Stimulated activated CD8-positive, alpha-beta memory T cell treated with anti-CD3 and anti-CD28 coated beads, Interleukin-15, amount 100 ng/mL, for 24 hours (primary cell): ENCODE measurements around the gene USP6NL.
"Not testable (repeated sequence)": the region's sequence is repeated elsewhere in the genome, so short reads cannot be mapped to it uniquely, and the experiment has no call there.

Source experiments
- DNase-seq: peaks from one replicate; pipeline ENCODE4 v3.0.0-alpha.2; 2020; ENCODE audit warnings: low read depth

The USP6NL gene

GRCh38 chr10:11515596-11516430 is 95.6 kb downstream of the USP6NL start:
- no peak for DNase-seq

GRCh38 chr10:11513727-11514126 is 97.7 kb downstream of the USP6NL start:
- no peak for DNase-seq

DNA sequence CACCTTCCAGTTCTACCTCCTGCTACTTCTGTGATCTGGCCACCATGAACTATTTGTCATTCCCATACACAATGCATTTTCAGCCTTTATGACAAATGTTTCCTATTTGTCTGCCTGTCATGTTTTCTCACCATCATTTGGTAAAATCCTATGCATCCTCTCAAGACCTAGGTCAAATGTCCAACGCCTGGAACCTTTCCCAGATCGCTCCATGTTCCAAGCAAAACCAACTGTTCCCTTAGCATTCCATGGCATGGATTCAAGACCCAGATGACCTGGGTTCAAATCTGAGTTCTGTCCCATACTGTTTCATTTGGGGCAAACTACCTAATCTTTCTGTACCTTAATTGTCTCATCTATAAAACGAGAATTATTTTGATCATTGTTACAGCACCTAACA is 98.9 kb downstream of the USP6NL start:
- DNase-seq: no peak

- no peak for DNase-seq
These were observed 100.1 kb downstream of the USP6NL start for GRCh38 chr10:11511321-11511720.

GRCh38 chr10:11510736-11511135 is 100.7 kb downstream of the USP6NL start:
- DNase-seq: no peak

- DNase-seq: no peak
These were observed 101.2 kb downstream of the USP6NL start for GRCh38 chr10:11510281-11510680.

DNA sequence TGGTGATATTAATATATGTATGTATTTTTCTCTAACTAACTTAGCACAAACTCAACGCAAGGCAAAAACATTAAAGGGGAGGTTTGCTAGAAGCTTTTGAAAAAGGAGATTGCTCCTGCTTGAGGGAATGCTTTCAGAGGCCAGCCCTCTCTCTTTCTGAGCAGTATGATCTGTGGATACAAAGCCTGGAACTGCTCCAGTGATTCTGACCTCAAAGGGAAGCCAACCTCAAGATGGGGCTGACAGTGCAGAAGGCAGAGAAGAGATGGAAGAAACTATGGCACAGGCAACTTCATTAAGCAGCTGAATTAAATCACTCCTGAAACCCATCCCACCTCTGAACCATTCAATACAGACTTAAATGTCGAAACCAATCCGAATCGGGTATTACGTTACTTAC is 102.4 kb downstream of the USP6NL start:
- no peak for DNase-seq

DNA sequence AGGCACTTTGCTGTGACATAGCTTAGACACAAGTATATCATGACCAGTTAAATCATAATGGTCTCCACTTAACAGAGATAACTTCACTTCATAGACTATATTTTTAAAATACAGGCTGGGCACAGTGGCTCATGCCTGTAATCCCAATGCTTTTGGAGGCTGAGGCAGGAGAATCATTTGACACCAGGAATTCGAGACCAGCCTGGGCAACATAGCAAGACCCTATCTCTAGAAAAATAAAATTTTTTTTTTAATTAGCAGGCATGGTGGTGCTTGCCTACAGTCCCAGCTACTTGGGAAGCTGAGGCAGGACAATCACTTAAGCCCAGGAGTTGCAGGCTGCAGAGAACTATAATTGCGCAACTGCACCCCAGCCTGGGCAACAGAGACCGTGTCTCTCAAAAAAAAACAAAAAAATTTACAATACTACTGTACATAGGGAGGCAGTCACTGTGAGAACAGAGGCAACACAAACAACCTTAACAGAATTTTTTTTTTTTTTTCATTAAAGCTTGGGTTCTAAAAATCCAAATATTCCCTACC is 105.1 kb downstream of the USP6NL start:
- DNase-seq: no peak

GRCh38 chr10:11505639-11506038 is 105.8 kb downstream of the USP6NL start:
- no peak for DNase-seq

DNA sequence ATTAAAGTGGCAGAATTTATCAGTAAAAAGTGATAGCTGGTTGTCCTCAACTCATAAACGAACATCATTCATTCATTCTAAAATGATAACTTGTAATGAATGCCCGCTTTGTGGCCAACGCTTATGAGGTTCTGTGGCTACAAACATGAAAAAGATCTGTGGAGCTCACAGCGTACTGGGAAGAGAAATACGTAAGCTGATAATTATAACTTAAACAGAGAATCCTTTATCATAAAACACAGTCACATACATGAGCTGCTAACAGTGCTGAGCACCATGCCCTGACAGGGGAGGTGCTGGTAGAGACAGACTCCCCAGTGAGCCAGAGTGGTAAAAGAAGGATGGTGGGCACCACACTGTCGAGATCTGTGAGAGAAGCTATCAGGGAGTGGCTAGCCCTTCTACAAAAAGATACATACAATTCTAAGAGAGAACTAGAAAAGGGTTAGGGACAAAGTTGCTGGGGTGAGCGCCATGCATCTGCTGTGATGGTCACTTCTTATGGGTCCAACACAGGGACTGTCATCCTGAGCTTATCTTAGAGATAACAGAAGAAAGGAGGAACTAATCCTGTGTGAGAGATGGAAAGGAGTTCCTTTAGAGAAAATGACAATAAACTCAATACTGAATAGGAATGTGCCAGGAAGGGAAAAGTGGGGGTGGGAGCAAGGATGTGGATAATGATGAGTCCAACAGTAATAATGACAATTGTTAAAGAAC is 106.7 kb downstream of the USP6NL start:
- DNase-seq: no peak

DNA sequence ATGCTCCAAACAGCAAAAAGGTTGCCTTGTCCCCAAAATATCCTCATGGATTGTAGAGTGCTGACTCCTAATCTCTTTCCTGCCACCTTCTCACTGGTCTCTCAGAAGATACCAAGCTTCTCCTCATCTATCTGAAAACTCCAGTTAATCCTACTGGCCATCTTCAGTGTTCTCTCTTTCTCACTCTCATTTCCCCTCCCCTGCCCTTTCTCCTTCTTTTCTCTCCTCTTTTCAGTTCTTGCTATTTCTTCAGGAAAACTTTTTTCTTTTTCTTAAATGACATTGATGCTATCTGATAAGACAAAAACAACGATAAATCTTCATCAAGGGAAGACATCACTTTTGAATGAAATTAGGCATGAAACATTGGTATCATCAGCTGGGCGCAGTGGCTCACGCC is 109.8 kb downstream of the USP6NL start:
- no peak for DNase-seq

DNA sequence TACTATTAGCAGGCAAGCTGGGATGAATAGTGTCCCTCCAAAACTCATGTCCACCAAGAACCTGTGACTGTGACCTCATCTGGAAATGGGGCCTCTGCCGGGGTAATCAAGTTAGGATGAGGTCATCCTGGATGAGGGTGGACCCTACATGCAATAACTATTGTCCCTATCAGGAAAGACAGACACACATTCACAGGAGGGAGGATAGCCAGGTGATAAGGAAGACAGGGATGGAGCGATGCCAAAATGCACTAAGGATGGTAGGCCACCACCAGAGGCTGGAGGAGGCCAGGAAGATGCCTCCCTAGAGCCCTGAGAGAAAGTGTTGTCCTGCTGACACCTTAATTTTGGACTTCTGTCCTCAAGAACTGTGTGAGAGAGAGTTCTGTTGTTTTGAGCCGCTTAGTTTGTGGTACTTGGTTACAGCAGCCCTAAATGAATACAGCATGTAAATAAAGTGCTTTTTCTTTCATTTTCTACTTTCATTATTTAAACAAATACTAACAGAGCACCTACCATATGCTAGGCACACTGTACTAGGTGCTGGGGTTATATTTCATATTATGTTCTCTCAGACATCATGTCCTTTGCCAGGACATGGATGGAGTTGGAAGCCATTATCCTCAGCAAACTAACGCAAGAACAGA is 111.9 kb downstream of the USP6NL start:
- no peak for DNase-seq

DNA sequence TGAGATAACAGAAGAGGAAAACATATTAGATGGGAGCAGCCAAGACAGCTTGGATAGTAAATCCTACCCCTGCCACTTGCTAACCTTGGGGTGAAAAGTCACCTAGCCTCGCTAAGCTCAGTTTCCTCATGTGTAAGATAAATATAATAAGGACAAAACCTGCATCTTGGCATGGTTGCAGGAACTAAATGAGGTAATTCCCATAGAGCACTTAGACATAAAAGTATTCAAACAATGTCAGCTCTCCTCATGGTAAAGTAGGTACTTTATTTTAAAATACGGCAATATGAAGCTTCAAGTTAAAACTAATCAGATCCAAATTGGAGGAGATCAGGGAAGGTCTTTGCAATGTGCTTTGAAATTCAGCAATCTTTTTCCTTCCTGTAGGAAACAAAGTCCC is 113.1 kb downstream of the USP6NL start:
- DNase-seq: no peak

- DNase-seq: not testable (repeated sequence)
These were observed 116.5 kb downstream of the USP6NL start for GRCh38 chr10:11494923-11495322.

- no peak for DNase-seq
These were observed 117.8 kb downstream of the USP6NL start for GRCh38 chr10:11493646-11494045.

DNA sequence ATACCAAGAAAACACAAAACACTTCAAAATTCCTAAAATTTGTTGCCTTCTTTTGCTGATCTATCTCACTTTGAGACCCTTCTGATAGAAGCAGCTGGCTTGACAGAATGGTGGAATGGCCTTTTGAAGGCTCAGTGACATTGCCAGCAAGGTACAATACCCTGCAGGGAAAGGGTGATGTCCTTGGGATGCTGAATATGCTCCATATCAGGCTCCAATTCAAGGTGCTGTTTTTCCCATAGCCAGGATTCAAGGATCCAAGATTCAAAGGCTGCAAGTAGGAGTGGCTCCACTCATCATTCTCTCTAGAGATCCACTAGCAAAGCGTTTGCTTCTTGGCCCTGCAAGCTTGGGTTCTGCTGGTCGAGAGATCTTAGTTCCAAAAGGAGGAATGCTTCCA is 120.4 kb downstream of the USP6NL start:
- DNase-seq: no peak

- no peak for DNase-seq
These were observed 121.9 kb downstream of the USP6NL start for GRCh38 chr10:11489591-11489990.

GRCh38 chr10:11488126-11488525 is 123.3 kb downstream of the USP6NL start:
- no peak for DNase-seq

DNA sequence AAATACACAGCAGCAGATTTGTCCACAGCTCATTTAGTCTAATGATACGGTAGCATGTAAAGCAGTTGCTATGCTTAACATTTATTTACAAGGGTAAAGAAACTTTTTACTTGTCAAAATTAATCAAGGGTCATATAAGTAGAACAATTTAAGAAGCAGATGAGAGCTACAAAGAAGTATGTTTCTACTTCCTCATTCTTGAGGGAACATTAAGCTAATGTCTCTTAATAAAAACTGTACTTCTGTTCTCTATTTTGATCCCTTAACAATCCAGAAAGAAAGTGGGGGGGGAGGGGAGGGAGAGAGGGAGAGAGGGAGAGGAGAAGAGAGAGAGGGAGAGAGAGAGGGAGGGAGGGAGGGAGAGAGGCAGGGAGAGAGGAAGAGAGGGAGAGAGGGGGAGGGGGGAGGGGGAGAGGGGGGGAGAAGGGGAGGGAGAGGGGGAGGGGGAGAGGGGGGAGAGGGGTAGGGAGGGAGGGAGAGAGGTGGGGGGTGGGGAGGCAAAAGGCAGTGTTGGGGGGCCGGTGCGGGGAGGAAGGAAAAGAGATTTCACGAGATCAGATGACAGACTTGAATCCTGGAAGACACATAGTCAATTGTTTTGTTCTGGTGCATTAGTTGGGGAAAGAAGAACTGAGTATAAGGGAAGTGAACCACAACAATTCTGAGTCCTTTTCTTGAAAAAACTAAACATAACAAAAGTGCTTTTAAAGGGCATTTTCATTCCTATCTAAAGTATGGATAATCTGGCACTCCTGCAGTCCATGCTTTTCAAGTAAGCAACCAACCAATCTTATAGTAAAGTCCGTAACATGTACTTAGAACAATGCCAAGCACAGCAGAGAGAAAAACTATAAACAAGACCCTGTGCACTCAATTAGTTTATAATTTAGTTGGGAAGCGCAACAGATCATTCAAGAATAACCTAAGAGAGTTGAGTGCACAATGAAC is 128.0 kb downstream of the USP6NL start:
- no peak for DNase-seq

DNA sequence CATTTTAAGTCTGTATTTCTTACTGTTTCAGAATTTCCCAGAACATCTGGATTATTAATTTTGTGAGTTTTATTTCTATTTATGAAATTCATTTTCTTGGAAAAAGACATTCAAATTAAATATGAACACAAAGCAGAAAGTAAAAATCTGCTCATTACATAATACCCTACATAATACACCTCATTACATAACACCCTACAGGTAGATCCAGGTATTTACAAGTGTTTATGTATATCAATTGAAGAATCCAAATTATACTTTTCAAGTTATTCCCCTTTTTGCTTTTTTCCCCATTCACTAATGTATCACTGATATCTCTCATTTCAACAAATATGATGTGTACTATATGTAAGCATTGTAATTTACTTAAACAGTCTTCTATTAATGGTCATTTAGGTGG is 129.1 kb downstream of the USP6NL start:
- DNase-seq: no peak

DNA sequence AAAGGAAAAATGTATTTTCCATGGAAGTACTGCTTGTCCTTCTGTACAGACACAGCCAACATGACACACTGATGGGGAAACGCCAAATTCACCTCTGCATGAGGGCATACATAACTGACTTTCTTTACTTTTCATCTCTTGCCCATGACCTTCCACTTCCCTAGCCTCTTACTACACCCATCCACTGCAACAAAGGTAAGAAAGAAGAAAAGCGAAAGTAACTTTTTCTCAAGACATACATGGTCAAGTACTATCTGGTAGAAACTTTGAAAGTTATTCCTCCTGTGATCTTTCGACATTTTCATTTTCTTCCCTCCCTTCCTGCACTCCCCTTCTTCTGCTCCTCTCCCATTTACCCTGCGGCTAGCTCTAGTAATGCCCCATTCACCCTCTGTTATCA is 130.8 kb downstream of the USP6NL start:
- no peak for DNase-seq

GRCh38 chr10:11479300-11479699 is 132.2 kb downstream of the USP6NL start:
- no peak for DNase-seq
